HepG2 (cell line): ENCODE data around the gene CD7. TPM values are rescaled to one million over a fixed set of nuclear protein-coding genes. Genes with fewer than 3 reads are reported as not detected.

Experiments
- AGO1 ChIP-seq: fragments of 200-400 bp; formaldehyde crosslinking; IDR thresholded peaks from 2 replicates; pipeline ENCODE4 v1.6.1; 2017; ENCODE audit warnings: mild to moderate bottlenecking, low read depth, low read length, moderate library complexity; ENCODE audit not compliant: poor library complexity, severe bottlenecking
- CBX1 ChIP-seq: IDR thresholded peaks from one replicate; pipeline ENCODE4 v1.6.1; 2016; ENCODE audit warnings: antibody characterized with exemption, low read depth
- CC2D1A ChIP-seq: sonication (generic); formaldehyde crosslinking; IDR thresholded peaks from 2 replicates; pipeline ENCODE4 v1.8.1; 2023; ENCODE audit warnings: mild to moderate bottlenecking, missing genetic modification reagents
- GATAD2A ChIP-seq: IDR thresholded peaks from 2 replicates; pipeline ENCODE4 v1.6.1; 2016
- IKZF5 ChIP-seq: IDR thresholded peaks from 2 replicates; pipeline ENCODE4 v1.6.1; 2018; ENCODE audit warnings: missing genetic modification reagents, mild to moderate bottlenecking, missing compliant biosample characterization
- MED13 ChIP-seq: sonication (generic); formaldehyde crosslinking; IDR thresholded peaks from 2 replicates; pipeline ENCODE4 v1.5.0; 2020; ENCODE audit warnings: missing genetic modification reagents
- MED8 ChIP-seq: sonication (generic); formaldehyde crosslinking; IDR thresholded peaks from 2 replicates; pipeline ENCODE4 v1.8.1; 2023; ENCODE audit warnings: mild to moderate bottlenecking, missing genetic modification reagents; ENCODE audit not compliant: insufficient replicate concordance
- NFYB ChIP-seq: sonication (generic); formaldehyde crosslinking; IDR thresholded peaks from 2 replicates; pipeline ENCODE4 v1.4.0; 2020; ENCODE audit warnings: missing genetic modification reagents
- RNF219 ChIP-seq: sonication (generic); formaldehyde crosslinking; IDR thresholded peaks from 2 replicates; pipeline ENCODE4 v1.5.0; 2020; ENCODE audit warnings: mild to moderate bottlenecking, missing genetic modification reagents
- RXRA ChIP-seq: sonication (generic); formaldehyde crosslinking; IDR thresholded peaks from 2 replicates; pipeline ENCODE4 v1.5.1; 2020; ENCODE audit warnings: missing genetic modification reagents
- SNAI1 ChIP-seq: sonication (generic); formaldehyde crosslinking; IDR thresholded peaks from 2 replicates; pipeline ENCODE4 v1.5.0; 2020; ENCODE audit warnings: mild to moderate bottlenecking, missing genetic modification reagents, borderline replicate concordance
- SOX5 ChIP-seq: IDR thresholded peaks from 2 replicates; pipeline ENCODE4 v1.6.1; 2016; ENCODE audit warnings: borderline replicate concordance
- ZNF281 ChIP-seq: sonication (generic); formaldehyde crosslinking; IDR thresholded peaks from 2 replicates; pipeline ENCODE4 v1.4.0; 2020; ENCODE audit warnings: missing genetic modification reagents, borderline replicate concordance
- ZNF333 ChIP-seq: sonication (generic); formaldehyde crosslinking; IDR thresholded peaks from 2 replicates; pipeline ENCODE4 v1.4.0; 2020; ENCODE audit warnings: mild to moderate bottlenecking, missing genetic modification reagents, borderline replicate concordance
- ZNF652 ChIP-seq: IDR thresholded peaks from 2 replicates; pipeline ENCODE4 v1.6.1; 2016; ENCODE audit warnings: low read depth, borderline replicate concordance
- ZNF672 ChIP-seq: sonication (generic); formaldehyde crosslinking; IDR thresholded peaks from 2 replicates; pipeline ENCODE4 v1.8.1; 2022; ENCODE audit warnings: missing genetic modification reagents
- ZNF776 ChIP-seq: sonication (generic); formaldehyde crosslinking; IDR thresholded peaks from 2 replicates; pipeline ENCODE4 v1.4.0; 2020; ENCODE audit warnings: mild to moderate bottlenecking, missing genetic modification reagents
- ZNF878 ChIP-seq: sonication (generic); formaldehyde crosslinking; IDR thresholded peaks from 2 replicates; pipeline ENCODE4 v1.8.1; 2023; ENCODE audit warnings: mild to moderate bottlenecking, missing genetic modification reagents, moderate library complexity
- ZZZ3 ChIP-seq: sonication (generic); formaldehyde crosslinking; IDR thresholded peaks from 2 replicates; pipeline ENCODE4 v1.4.0; 2020; ENCODE audit warnings: missing genetic modification reagents, mild to moderate bottlenecking, borderline replicate concordance
- polyA plus RNA-seq, 8 experiments: library from polyadenylated mRNA; depleted of rRNA in 3 of 8; stranded (reverse) in 7 of 8; unstranded in 1 of 8; fragments of >200 nt; fragmentation: Illumina TruSeq in 4 of 8; extraction: Trizol in 4 of 8; gene quantifications; 2 replicates each; pipeline versions ENCODE4 v1.2.1 to v1.2.3, GENCODE V29; 2011 to 2016; ENCODE audit warnings: low read depth in 4 of 8, missing spikeins in 1 of 8, mixed read lengths in 1 of 8; ENCODE audit not compliant: insufficient read depth in 1 of 8
- total RNA-seq, 5 experiments: library from RNA; depleted of rRNA; stranded (reverse); fragments of >200 nt; fragmentation: Illumina TruSeq; extraction: Trizol; gene quantifications; 2 replicates each; pipeline ENCODE4 v1.2.3, GENCODE V29; 2016; ENCODE audit warnings: low read depth in 1 of 5
- TF ChIP-seq, protein P1 (sequence below): sonication (generic); formaldehyde crosslinking; IDR thresholded peaks from 2 replicates; pipeline ENCODE4 v1.4.0; 2020; ENCODE audit warnings: missing genetic modification reagents, mild to moderate bottlenecking, borderline replicate concordance

Gene CD7
- total and polyA plus RNA-seq, 2 of the 13 experiments (the other 11 are each of a cell fraction or from before 2014, with no cell fraction given), result 67.6 to 76.4 TPM

DNA sequence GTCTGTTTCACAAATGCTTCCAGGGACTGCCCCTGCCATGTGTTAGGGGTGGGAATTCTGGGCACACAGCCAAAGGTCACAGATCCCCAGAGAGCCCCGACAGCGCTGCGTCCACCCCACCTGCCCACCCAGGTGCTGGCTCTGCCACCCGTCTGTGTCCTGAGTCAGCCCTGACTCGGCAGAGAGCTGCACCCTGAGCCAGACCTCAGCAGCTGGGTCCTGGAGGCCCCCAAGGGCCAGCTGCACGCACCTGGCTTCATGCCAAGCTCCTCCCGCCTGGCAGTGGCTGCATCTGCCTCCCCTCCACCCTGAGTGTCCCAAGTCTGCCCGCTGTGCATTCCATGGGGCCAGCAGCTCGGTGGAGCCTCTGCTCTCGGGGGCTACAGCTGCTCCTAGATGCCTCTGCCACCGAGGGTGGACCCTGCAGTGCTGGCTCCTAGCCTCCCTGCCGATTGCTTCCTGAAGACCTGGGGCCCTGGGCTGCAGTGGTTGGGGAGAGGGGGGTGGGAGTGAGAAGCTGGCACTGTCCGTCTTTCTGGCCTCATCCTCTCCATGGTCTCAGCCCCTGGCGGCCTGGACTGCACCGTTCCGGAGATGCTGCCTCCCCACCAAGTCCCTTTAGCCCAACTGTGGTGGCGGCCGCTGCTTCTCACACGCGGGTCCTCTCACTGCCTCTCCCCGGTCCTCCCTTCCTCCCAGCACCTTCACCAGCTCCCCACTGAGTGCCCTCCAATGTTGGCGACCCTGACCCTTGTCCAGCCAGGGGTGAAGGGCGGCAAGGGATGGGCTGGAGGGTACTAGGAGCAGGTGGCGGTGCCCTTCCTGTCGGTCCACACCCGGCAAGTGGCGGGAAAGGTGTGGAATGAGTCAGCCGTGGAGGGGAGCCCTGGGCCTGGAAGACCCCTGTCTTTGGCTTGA lies 13.2 kb upstream of the CD7 start (continued):
- TF ChIP-seq, protein P1, sequence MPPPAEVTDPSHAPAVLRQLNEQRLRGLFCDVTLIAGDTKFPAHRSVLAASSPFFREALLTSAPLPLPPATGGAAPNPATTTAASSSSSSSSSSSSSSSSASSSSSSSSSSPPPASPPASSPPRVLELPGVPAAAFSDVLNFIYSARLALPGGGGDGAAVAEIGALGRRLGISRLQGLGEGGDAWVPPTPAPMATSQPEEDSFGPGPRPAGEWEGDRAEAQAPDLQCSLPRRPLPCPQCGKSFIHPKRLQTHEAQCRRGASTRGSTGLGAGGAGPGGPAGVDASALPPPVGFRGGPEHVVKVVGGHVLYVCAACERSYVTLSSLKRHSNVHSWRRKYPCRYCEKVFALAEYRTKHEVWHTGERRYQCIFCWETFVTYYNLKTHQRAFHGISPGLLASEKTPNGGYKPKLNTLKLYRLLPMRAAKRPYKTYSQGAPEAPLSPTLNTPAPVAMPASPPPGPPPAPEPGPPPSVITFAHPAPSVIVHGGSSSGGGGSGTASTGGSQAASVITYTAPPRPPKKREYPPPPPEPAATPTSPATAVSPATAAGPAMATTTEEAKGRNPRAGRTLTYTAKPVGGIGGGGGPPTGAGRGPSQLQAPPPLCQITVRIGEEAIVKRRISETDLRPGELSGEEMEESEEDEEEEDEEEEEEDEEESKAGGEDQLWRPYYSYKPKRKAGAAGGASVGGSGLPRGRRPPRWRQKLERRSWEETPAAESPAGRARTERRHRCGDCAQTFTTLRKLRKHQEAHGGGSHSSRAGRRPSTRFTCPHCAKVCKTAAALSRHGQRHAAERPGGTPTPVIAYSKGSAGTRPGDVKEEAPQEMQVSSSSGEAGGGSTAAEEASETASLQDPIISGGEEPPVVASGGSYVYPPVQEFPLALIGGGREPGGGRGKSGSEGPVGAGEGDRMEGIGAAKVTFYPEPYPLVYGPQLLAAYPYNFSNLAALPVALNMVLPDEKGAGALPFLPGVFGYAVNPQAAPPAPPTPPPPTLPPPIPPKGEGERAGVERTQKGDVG (CRISPR knock-in tag), result no peak; the same call in 1 of the 2 replicates
- TF ChIP-seq AGO1 (peak; percentile 42), NFYB (CRISPR knock-in tag) (no peak), ZNF333 (CRISPR knock-in tag) (0 out of 2 replicates have a peak, but pooled peaks have one; percentile 14), GATAD2A (CRISPR knock-in tag) (peak; percentile 88), ZNF281 (CRISPR knock-in tag) (peak; percentile 43; the same call in 1 of the 2 replicates), MED13 (no peak), RNF219 (CRISPR knock-in tag) (no peak), ZNF672 (no peak), MED8 (no peak), RXRA (CRISPR knock-in tag) (peak; percentile 81), ZZZ3 (CRISPR knock-in tag) (no peak), SNAI1 (CRISPR knock-in tag) (0 out of 2 replicates have a peak, but pooled peaks have one; percentile 36), IKZF5 (peak; percentile 67; the same call in 1 of the 2 replicates), CBX1 (no peak), ZNF652 (CRISPR knock-in tag) (no peak; the same call in 1 of the 2 replicates), ZNF878 (CRISPR knock-in tag) (no peak), SOX5 (peak; percentile 62), CC2D1A (CRISPR knock-in tag) (no peak), ZNF776 (peak; percentile 58; the same call in 1 of the 2 replicates)
